ENCODE results near the gene RXRG. TPM values are rescaled to one million over a fixed set of nuclear protein-coding genes. Genes with fewer than 3 reads are reported as not detected.

The RXRG gene
- under 1 TPM; 0.20 to 0.74 TPM for total RNA-seq

DNA sequence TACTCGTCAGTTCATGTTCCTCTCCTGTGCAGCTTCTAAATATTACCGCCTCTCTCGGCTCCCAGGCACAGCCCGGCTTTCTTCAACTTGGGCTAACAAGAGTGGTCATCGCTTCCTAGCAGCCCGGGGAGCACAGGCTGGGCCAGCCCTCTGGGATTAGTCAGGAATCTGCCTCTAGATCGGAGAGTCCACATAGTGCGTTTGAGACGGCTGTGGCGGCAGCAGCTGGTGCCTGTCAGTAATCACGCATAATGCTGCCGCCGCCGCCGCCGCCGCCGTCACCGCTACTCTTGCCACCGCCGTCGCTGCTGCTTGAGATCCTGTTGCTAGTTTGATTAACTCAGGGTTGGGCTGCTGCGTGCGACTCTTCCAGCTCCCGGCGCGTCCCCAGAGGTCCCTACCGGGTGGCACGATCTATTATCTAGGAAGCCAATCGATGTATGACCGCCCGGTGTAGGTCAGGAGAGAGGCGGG lies at the start of gene RXRG:
TSS of gene RXRG (minus strand) at position 230 of the 474 bp plus-strand sequence. CDS start 233 bp downstream, outside the sequence.
- H3K36me3 ChIP-seq: no peaks in the 10 kb centered on the region
- peaks cover 27% of the 10 kb centered on the region for H3K27me3 ChIP-seq
- no peak within 1 kb of the TSS for H3K4me3 ChIP-seq
- intact Hi-C loops (cut with DNase I): no loop called here
- no peaks in the 10 kb centered on the region for H3K9me3 ChIP-seq
- H3K9ac ChIP-seq (ENCODE audit: low read depth in 2 of 2, low read length in 2 of 2): no peak within 1 kb of the TSS
- H3K4me1 ChIP-seq: no peaks in the 10 kb centered on the region
- TF ChIP-seq, protein P1, sequence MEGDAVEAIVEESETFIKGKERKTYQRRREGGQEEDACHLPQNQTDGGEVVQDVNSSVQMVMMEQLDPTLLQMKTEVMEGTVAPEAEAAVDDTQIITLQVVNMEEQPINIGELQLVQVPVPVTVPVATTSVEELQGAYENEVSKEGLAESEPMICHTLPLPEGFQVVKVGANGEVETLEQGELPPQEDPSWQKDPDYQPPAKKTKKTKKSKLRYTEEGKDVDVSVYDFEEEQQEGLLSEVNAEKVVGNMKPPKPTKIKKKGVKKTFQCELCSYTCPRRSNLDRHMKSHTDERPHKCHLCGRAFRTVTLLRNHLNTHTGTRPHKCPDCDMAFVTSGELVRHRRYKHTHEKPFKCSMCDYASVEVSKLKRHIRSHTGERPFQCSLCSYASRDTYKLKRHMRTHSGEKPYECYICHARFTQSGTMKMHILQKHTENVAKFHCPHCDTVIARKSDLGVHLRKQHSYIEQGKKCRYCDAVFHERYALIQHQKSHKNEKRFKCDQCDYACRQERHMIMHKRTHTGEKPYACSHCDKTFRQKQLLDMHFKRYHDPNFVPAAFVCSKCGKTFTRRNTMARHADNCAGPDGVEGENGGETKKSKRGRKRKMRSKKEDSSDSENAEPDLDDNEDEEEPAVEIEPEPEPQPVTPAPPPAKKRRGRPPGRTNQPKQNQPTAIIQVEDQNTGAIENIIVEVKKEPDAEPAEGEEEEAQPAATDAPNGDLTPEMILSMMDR (IDR thresholded peaks at IDR 0.05): no peak
- DNase-seq: no peak
- H3K27ac ChIP-seq: no peak within 1 kb of the TSS

GRCh38 chr1:165492845-165493373 lies 48.0 kb upstream of the RXRG start:
- H3K36me3 ChIP-seq: no peaks in the 10 kb centered on the region
- H3K9me3 ChIP-seq: no peaks in the 10 kb centered on the region
- no peak for DNase-seq
- no peaks in the 10 kb centered on the region for H3K4me1 ChIP-seq
- TF ChIP-seq, protein P1 (IDR thresholded peaks at IDR 0.05): no peak
- intact Hi-C loops (cut with DNase I): no loop called here
- no peak overlapping the region for H3K4me3 ChIP-seq
- no peak overlapping the region for H3K27ac ChIP-seq
- H3K9ac ChIP-seq (ENCODE audit: low read depth in 2 of 2, low read length in 2 of 2): no peak overlapping the region
- no peaks in the 10 kb centered on the region for H3K27me3 ChIP-seq

GRCh38 chr1:165490175-165490574 lies 45.2 kb upstream of the RXRG start:
- Histone ChIP-seq H3K9ac (ENCODE audit: low read depth in 2 of 2, low read length in 2 of 2) (no peak overlapping the region), H3K36me3 (no peaks in the 10 kb centered on the region), H3K4me1 (no peaks in the 10 kb centered on the region), H3K27me3 (no peaks in the 10 kb centered on the region), H3K4me3 (no peak overlapping the region), H3K9me3 (no peaks in the 10 kb centered on the region), H3K27ac (no peak overlapping the region)
- no peak for DNase-seq
- intact Hi-C loops (cut with DNase I): no loop called here
- TF ChIP-seq, protein P1 (IDR thresholded peaks at IDR 0.05): no peak

- no peak overlapping the region for H3K9ac ChIP-seq (ENCODE audit: low read depth in 2 of 2, low read length in 2 of 2)
- no peaks in the 10 kb centered on the region for H3K36me3 ChIP-seq
- no peaks in the 10 kb centered on the region for H3K27me3 ChIP-seq
- no peaks in the 10 kb centered on the region for H3K9me3 ChIP-seq
- no peak for DNase-seq
- no peak overlapping the region for H3K27ac ChIP-seq
- intact Hi-C loops (cut with DNase I): no loop called here
- no peaks in the 10 kb centered on the region for H3K4me1 ChIP-seq
- H3K4me3 ChIP-seq: no peak overlapping the region
- TF ChIP-seq, protein P1 (IDR thresholded peaks at IDR 0.05): no peak
These were observed 43.0 kb upstream of the RXRG start for GRCh38 chr1:165487921-165488320.

GRCh38 chr1:165486663-165487062 lies 41.7 kb upstream of the RXRG start:
- H3K36me3 ChIP-seq: no peaks in the 10 kb centered on the region
- H3K9me3 ChIP-seq: no peaks in the 10 kb centered on the region
- H3K27me3 ChIP-seq: no peaks in the 10 kb centered on the region
- DNase-seq: no peak
- TF ChIP-seq, protein P1 (IDR thresholded peaks at IDR 0.05): no peak
- H3K4me3 ChIP-seq: no peak overlapping the region
- H3K9ac ChIP-seq (ENCODE audit: low read depth in 2 of 2, low read length in 2 of 2): no peak overlapping the region
- intact Hi-C loops (cut with DNase I): no loop called here
- H3K27ac ChIP-seq: no peak overlapping the region
- no peaks in the 10 kb centered on the region for H3K4me1 ChIP-seq
